HepG2 (cell line): ENCODE data around the gene SS18L1. TPM values are rescaled to one million over a fixed set of nuclear protein-coding genes. Genes with fewer than 3 reads are reported as not detected.
A peak's percentile ranks its signal among the peaks of the same experiment; 100 is the strongest.

Source experiments
- ATAC-seq: fragments of 200-7000 bp; cut with Tn5 transposase; 3 replicates; pipeline ENCODE4 v1.9.1; 2020; ENCODE audit warnings: mild to moderate bottlenecking, moderate library complexity
- BruUV-seq: library from RNA; stranded (reverse); fragments of 400-500 nt; replicated peaks from 2 replicates; lab custom pipeline; 2021; lab: Mats Ljungman, UMichigan
- CTCF ChIA-PET: fragments of 300-600 bp; formaldehyde crosslinking; extraction: SDS; loops from one replicate; lab custom pipeline; 2021; ENCODE audit warnings: low total read pairs, inconsistent platforms, low intra/inter-chr PET ratio; lab: Yijun Ruan, JAX
- POLR2A ChIA-PET: fragments of 350-600 bp; sonication (Branson Sonifier 250); formaldehyde crosslinking; loops from one replicate; lab custom pipeline; 2020; ENCODE audit warnings: antibody characterized with exemption, inconsistent platforms; lab: Yijun Ruan, JAX
- DNase-seq: peaks from one replicate; pipeline ENCODE4 v3.0.0-alpha.2; 2015; ENCODE audit warnings: low spot score
- FAIRE-seq: peaks from 3 replicates; lab custom pipeline; 2011; peaks lifted over from hg19 to GRCh38; lab: Jason Lieb, UNC
- H2AFZ ChIP-seq: one replicate; pipeline ENCODE4 v1.6.1; 2011; ENCODE audit warnings: low read length, inconsistent platforms
- H3K27ac ChIP-seq: fragments of 300-600 bp; 3 replicates; pipeline ENCODE4 v1.8.0; 2011; ENCODE audit warnings: mixed run types, mild to moderate bottlenecking, mixed read lengths, low read length, inconsistent platforms; ENCODE audit not compliant: insufficient read depth; ENCODE audit errors: extremely low read length
- H3K27me3 ChIP-seq, 2 experiments: fragments of 200-600 bp in 1 of 2; 2 replicates in 1 of 2; 3 replicates in 1 of 2; pipeline versions ENCODE4 v1.6.0 to v1.8.0; 2011; ENCODE audit warnings: low read length in 2 of 2, mild to moderate bottlenecking in 2 of 2, moderate library complexity in 2 of 2, inconsistent platforms in 1 of 2; ENCODE audit not compliant: insufficient read depth in 2 of 2, control insufficient read depth in 1 of 2
- H3K36me3 ChIP-seq, 2 experiments: fragments of 200-600 bp in 1 of 2; replicated peaks in 1 of 2; 2 replicates in 1 of 2; 3 replicates in 1 of 2; pipeline versions ENCODE4 v1.5.1 to v1.8.0; 2011; ENCODE audit warnings: low read length in 2 of 2, inconsistent platforms in 1 of 2; ENCODE audit not compliant: insufficient read depth in 2 of 2, control insufficient read depth in 1 of 2
- H3K4me1 ChIP-seq: 2 replicates; pipeline ENCODE4 v1.5.1; 2012; ENCODE audit warnings: low read length, inconsistent platforms; ENCODE audit not compliant: insufficient read depth
- H3K4me2 ChIP-seq: 2 replicates; pipeline ENCODE4 v1.6.0; 2011; ENCODE audit warnings: low read depth, low read length, inconsistent platforms
- H3K4me3 ChIP-seq, 3 experiments: fragments of 200-600 bp in 1 of 3; sonication (generic), shearing (Covaris generic) in 1 of 3; replicated peaks in 1 of 3; 2 replicates each; pipeline ENCODE4 v1.5.1; 2011 to 2016; ENCODE audit warnings: low read length in 3 of 3, inconsistent platforms in 2 of 3, low read depth in 2 of 3, mild to moderate bottlenecking in 2 of 3, control low read depth in 1 of 3, mixed read lengths in 1 of 3; ENCODE audit not compliant: insufficient read depth in 1 of 3
- H3K79me2 ChIP-seq: one replicate; pipeline ENCODE4 v1.6.1; 2011; ENCODE audit warnings: low read length, inconsistent platforms; ENCODE audit not compliant: insufficient read depth
- H3K9ac ChIP-seq: 2 replicates; pipeline ENCODE4 v1.6.0; 2011; ENCODE audit warnings: mild to moderate bottlenecking, low read depth, low read length, inconsistent platforms; ENCODE audit not compliant: insufficient read depth
- H3K9me3 ChIP-seq: 2 replicates; pipeline ENCODE4 v1.5.1; 2012; ENCODE audit warnings: mild to moderate bottlenecking, low read length
- H4K20me1 ChIP-seq: 2 replicates; pipeline ENCODE4 v1.6.0; 2011; ENCODE audit warnings: inconsistent platforms, mild to moderate bottlenecking, low read length, moderate library complexity; ENCODE audit not compliant: insufficient read depth
- AGO2 ChIP-seq: fragments of 200-400 bp; formaldehyde crosslinking; optimal IDR thresholded peaks from 2 replicates; pipeline ENCODE3; 2017; ENCODE audit warnings: mild to moderate bottlenecking, low read depth, low read length, moderate library complexity
- GABPB1 ChIP-seq: IDR thresholded peaks from 2 replicates; pipeline ENCODE4 v1.6.1; 2016; ENCODE audit warnings: mild to moderate bottlenecking, missing genetic modification reagents, moderate library complexity, missing compliant biosample characterization
- RBM22 ChIP-seq: fragments of 200-400 bp; formaldehyde crosslinking; optimal IDR thresholded peaks from 2 replicates; pipeline ENCODE3; 2017; ENCODE audit warnings: mild to moderate bottlenecking, low read length, moderate library complexity
- ZNF367 ChIP-seq: sonication (generic); formaldehyde crosslinking; IDR thresholded peaks from 2 replicates; pipeline ENCODE4 v1.4.0; 2020; ENCODE audit warnings: missing genetic modification reagents, borderline replicate concordance
- ZNF766 ChIP-seq: sonication (generic); formaldehyde crosslinking; IDR thresholded peaks from 2 replicates; pipeline ENCODE4 v1.5.0; 2020; ENCODE audit warnings: missing genetic modification reagents, borderline replicate concordance
- ZNF839 ChIP-seq: sonication (generic); formaldehyde crosslinking; IDR thresholded peaks from 2 replicates; pipeline ENCODE4 v1.4.0; 2020; ENCODE audit warnings: missing genetic modification reagents, mild to moderate bottlenecking, borderline replicate concordance
- WGBS: methylation state at CpG from one replicate; pipeline ENCODE4 v1.1.6; 2017; ENCODE audit warnings: low lambda C conversion rate; 5-methylcytosine and 5-hydroxymethylcytosine counted together
- in situ Hi-C: cut with HindIII; loops from 2 replicates; pipeline ENCODE4 v1.10.0; 2017; ENCODE audit warnings: low pct_unique_long_range_greater_than_20kb; ENCODE audit not compliant: extremely low pct_ligation_motif_present
- intact Hi-C: fragments of 100-400 bp; cut with micrococcal nuclease; formaldehyde crosslinking; loops from one replicate; pipeline ENCODE4 v1.10.0; 2022; ENCODE audit not compliant: unreplicated experiment
- polyA plus RNA-seq, 8 experiments: library from polyadenylated mRNA; depleted of rRNA in 3 of 8; stranded (reverse) in 7 of 8; unstranded in 1 of 8; fragments of >200 nt; fragmentation: Illumina TruSeq in 4 of 8; extraction: Trizol in 4 of 8; gene quantifications; 2 replicates each; pipeline versions ENCODE4 v1.2.1 to v1.2.3, GENCODE V29; 2011 to 2016; ENCODE audit warnings: low read depth in 4 of 8, missing spikeins in 1 of 8, mixed read lengths in 1 of 8; ENCODE audit not compliant: insufficient read depth in 1 of 8
- total RNA-seq, 5 experiments: library from RNA; depleted of rRNA; stranded (reverse); fragments of >200 nt; fragmentation: Illumina TruSeq; extraction: Trizol; gene quantifications; 2 replicates each; pipeline ENCODE4 v1.2.3, GENCODE V29; 2016; ENCODE audit warnings: low read depth in 1 of 5
- TF ChIP-seq, protein P1 (sequence below): sonication (generic); formaldehyde crosslinking; IDR thresholded peaks from 2 replicates; pipeline ENCODE4 v1.5.1; 2020; ENCODE audit warnings: mild to moderate bottlenecking, missing genetic modification reagents, moderate library complexity
- TF ChIP-seq, protein P2 (sequence below): sonication (generic); formaldehyde crosslinking; IDR thresholded peaks from 2 replicates; pipeline ENCODE4 v1.5.1; 2020; ENCODE audit warnings: missing genetic modification reagents, mild to moderate bottlenecking, borderline replicate concordance
- TF ChIP-seq, protein P3 (sequence below): sonication (generic); formaldehyde crosslinking; IDR thresholded peaks from 2 replicates; pipeline ENCODE4 v1.5.0; 2020; ENCODE audit warnings: missing genetic modification reagents, mild to moderate bottlenecking, borderline replicate concordance
- TF ChIP-seq, protein P4 (sequence below): sonication (generic); formaldehyde crosslinking; IDR thresholded peaks from 2 replicates; pipeline ENCODE4 v1.4.0; 2020; ENCODE audit warnings: missing genetic modification reagents

SS18L1 gene
- total and polyA plus RNA-seq, 2 of the 13 experiments (the other 11 are each of a cell fraction or from before 2014, with no cell fraction given), result 17.8 to 27.6 TPM

DNA sequence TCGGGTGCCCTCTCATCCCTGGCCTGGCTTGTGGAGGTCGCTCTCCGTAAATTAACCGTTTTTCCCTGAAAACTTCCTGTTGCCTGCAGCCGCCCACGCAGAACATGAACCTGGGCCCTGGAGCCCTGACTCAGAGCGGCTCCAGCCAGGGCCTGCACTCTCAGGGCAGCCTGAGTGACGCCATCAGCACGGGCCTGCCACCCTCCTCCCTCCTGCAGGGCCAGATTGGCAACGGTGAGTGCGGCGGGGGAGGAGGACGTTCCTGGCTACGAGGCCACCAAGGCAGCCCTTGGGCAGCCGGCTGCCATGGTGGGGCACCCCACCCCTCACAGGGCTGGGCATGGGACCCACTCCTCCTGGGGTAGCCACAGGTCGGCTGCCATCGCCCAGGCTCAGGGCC is 17.8 kb downstream of the SS18L1 start:
- Histone ChIP-seq H3K9me3 (no peaks in the 10 kb centered on the region), H3K4me2 (no peak overlapping the region), H3K9ac (no peak overlapping the region), H3K27me3 (no peaks in the 10 kb centered on the region), H2AFZ (no peak overlapping the region), H3K36me3 (peaks cover 59 to 82% of the 10 kb centered on the region in 2 experiments), H3K79me2 (peaks cover 36% of the 10 kb centered on the region), H3K4me3 (no peak overlapping the region), H4K20me1 (peaks cover 10% of the 10 kb centered on the region), H3K4me1 (peaks cover 12% of the 10 kb centered on the region), H3K27ac (no peak overlapping the region)
- no peak for DNase-seq
- ChIA-PET POLR2A (no interaction called here), CTCF (no interaction called here)
- no peak for ATAC-seq
- FAIRE-seq, result no peak
- in situ Hi-C loops (no loop called here), intact Hi-C loops (no loop called here)
- WGBS, result 96% methylated on average over 13 of the region's 17 CpGs
- no TSS peak for BruUV-seq
- peak; percentile 11; the same call in 1 of the 2 replicates for TF ChIP-seq GABPB1 (CRISPR knock-in tag)
- TF ChIP-seq, protein P1, sequence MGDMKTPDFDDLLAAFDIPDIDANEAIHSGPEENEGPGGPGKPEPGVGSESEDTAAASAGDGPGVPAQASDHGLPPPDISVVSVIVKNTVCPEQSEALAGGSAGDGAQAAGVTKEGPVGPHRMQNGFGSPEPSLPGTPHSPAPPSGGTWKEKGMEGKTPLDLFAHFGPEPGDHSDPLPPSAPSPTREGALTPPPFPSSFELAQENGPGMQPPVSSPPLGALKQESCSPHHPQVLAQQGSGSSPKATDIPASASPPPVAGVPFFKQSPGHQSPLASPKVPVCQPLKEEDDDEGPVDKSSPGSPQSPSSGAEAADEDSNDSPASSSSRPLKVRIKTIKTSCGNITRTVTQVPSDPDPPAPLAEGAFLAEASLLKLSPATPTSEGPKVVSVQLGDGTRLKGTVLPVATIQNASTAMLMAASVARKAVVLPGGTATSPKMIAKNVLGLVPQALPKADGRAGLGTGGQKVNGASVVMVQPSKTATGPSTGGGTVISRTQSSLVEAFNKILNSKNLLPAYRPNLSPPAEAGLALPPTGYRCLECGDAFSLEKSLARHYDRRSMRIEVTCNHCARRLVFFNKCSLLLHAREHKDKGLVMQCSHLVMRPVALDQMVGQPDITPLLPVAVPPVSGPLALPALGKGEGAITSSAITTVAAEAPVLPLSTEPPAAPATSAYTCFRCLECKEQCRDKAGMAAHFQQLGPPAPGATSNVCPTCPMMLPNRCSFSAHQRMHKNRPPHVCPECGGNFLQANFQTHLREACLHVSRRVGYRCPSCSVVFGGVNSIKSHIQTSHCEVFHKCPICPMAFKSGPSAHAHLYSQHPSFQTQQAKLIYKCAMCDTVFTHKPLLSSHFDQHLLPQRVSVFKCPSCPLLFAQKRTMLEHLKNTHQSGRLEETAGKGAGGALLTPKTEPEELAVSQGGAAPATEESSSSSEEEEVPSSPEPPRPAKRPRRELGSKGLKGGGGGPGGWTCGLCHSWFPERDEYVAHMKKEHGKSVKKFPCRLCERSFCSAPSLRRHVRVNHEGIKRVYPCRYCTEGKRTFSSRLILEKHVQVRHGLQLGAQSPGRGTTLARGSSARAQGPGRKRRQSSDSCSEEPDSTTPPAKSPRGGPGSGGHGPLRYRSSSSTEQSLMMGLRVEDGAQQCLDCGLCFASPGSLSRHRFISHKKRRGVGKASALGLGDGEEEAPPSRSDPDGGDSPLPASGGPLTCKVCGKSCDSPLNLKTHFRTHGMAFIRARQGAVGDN (CRISPR knock-in tag), result peak; percentile 24; the same call in 1 of the 2 replicates
- no peak for TF ChIP-seq ZNF839 (CRISPR knock-in tag)
- TF ChIP-seq, protein P2, sequence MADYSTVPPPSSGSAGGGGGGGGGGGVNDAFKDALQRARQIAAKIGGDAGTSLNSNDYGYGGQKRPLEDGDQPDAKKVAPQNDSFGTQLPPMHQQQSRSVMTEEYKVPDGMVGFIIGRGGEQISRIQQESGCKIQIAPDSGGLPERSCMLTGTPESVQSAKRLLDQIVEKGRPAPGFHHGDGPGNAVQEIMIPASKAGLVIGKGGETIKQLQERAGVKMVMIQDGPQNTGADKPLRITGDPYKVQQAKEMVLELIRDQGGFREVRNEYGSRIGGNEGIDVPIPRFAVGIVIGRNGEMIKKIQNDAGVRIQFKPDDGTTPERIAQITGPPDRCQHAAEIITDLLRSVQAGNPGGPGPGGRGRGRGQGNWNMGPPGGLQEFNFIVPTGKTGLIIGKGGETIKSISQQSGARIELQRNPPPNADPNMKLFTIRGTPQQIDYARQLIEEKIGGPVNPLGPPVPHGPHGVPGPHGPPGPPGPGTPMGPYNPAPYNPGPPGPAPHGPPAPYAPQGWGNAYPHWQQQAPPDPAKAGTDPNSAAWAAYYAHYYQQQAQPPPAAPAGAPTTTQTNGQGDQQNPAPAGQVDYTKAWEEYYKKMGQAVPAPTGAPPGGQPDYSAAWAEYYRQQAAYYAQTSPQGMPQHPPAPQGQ (CRISPR knock-in tag), result no peak
- TF ChIP-seq, protein P3, sequence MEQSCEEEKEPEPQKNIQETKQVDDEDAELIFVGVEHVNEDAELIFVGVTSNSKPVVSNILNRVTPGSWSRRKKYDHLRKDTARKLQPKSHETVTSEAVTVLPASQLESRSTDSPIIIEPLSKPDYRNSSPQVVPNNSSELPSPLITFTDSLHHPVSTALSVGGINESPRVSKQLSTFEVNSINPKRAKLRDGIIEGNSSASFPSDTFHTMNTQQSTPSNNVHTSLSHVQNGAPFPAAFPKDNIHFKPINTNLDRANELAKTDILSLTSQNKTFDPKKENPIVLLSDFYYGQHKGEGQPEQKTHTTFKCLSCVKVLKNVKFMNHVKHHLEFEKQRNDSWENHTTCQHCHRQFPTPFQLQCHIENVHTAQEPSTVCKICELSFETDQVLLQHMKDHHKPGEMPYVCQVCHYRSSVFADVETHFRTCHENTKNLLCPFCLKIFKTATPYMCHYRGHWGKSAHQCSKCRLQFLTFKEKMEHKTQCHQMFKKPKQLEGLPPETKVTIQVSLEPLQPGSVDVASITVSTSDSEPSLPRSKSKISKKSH, result 0 out of 2 replicates have a peak, but pooled peaks have one; percentile 26
- peak; percentile 73 for TF ChIP-seq AGO2
- peak; percentile 6 for TF ChIP-seq RBM22
- TF ChIP-seq ZNF367 (CRISPR knock-in tag), result no peak
- TF ChIP-seq, protein P4, sequence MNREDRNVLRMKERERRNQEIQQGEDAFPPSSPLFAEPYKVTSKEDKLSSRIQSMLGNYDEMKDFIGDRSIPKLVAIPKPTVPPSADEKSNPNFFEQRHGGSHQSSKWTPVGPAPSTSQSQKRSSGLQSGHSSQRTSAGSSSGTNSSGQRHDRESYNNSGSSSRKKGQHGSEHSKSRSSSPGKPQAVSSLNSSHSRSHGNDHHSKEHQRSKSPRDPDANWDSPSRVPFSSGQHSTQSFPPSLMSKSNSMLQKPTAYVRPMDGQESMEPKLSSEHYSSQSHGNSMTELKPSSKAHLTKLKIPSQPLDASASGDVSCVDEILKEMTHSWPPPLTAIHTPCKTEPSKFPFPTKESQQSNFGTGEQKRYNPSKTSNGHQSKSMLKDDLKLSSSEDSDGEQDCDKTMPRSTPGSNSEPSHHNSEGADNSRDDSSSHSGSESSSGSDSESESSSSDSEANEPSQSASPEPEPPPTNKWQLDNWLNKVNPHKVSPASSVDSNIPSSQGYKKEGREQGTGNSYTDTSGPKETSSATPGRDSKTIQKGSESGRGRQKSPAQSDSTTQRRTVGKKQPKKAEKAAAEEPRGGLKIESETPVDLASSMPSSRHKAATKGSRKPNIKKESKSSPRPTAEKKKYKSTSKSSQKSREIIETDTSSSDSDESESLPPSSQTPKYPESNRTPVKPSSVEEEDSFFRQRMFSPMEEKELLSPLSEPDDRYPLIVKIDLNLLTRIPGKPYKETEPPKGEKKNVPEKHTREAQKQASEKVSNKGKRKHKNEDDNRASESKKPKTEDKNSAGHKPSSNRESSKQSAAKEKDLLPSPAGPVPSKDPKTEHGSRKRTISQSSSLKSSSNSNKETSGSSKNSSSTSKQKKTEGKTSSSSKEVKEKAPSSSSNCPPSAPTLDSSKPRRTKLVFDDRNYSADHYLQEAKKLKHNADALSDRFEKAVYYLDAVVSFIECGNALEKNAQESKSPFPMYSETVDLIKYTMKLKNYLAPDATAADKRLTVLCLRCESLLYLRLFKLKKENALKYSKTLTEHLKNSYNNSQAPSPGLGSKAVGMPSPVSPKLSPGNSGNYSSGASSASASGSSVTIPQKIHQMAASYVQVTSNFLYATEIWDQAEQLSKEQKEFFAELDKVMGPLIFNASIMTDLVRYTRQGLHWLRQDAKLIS (CRISPR knock-in tag), result no peak
- no peak for TF ChIP-seq ZNF766 (CRISPR knock-in tag)
